GM21447 (cell line): ENCODE measurements around the gene LARP1.
"Not testable (repeated sequence)": the region's sequence is repeated elsewhere in the genome, so short reads cannot be mapped to it uniquely, and the experiment has no call there.

ENCODE experiments used
- ATAC-seq: cut with Tn5 transposase; IDR thresholded peaks from one replicate; pipeline ENCODE4 v1.9.1; 2021; ENCODE audit not compliant: unreplicated experiment

LARP1 gene

DNA sequence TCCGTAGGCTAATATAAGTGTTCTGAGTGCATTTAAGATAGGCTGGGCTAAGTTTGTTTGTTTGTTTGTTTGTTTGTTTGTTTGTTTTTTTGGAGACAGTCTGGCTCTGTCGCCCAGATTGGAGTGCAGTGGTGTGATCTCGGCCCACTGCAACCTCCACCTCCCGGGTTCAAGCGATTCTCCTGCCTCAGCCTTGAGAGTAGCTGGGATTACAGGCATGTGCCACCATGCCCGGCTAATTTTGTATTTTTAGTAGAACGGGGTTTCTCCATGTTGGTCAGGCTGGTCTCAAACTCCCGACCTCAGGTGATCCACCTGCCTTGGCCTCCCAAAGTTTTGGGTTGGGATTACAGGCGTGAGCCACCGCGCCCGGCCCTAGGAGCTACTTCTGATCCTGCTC lies 4.7 kb downstream of the LARP1 start:
- not testable (repeated sequence) for ATAC-seq

DNA sequence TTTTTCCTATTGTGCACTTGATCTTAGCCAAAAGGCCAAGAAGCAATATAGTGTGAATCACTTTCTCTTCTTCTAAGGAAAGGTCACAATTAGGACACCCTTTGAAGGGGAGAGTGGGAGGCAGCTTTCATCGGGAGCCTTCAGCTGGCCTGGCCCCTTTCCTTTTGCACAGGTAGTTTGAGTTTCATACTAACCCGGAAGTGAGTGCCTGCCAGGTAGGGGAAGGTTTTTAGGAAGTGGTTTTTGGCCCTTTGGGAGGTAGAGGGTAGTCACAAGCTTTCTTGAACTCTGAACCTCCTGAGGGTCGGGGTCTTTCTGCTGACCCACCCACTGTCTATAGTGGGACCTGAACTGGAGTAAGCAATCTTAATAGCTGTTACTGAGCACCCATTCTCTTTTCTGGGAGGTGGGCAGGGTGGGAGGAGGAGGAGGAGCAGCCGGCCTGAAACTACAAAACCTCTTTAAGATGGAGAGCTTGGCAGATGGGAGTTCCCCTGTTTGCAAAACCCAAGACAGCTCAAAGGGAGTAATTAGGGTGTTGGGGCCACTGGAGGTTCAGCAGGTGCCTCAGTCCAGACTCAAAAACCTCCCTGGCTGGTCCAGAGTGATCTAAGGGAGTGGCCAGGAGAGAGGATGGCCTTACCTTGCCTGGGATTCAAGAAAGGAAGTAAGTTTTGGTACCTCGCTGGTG lies 6.0 kb downstream of the LARP1 start:
- ATAC-seq, result peak; percentile 48

DNA sequence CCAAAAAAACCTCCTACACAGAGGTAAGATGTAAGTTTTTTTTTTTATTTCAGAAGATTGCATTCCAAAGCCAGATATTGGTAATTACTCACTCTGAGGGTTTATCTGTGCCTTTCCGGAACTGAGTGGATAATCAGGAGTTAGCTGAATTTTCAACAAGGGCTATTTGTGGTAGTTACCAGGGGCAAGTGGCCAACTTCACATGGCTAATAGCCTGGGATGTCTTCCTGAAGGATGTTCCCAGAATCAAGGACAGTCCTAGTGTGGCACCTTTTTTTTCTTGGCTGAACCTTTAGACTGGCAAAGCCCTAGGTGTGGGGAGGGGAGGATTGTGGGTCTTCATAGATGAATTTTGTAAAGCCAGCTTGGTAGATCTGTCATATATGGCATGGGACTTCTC lies 7.1 kb downstream of the LARP1 start:
- ATAC-seq, result no peak

DNA sequence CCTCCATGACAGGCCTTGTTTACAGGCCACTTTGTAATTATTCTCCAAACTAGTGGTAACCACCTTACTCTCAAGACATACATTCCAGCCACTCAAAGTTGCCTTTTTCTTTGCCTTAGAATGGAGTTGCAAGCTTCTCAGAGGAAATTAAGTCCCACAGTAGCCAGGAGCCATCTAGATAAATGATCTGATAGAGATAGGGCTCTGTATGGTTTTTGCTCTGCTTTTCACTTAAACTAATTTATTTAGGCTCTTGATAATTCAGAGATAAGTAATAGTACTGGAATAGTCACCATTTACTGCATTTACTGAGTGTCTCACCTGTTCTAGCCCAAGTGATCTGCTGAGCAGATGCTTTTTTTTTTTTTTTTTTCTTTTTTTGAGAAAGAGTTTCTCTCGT lies 7.5 kb downstream of the LARP1 start:
- no peak for ATAC-seq

DNA sequence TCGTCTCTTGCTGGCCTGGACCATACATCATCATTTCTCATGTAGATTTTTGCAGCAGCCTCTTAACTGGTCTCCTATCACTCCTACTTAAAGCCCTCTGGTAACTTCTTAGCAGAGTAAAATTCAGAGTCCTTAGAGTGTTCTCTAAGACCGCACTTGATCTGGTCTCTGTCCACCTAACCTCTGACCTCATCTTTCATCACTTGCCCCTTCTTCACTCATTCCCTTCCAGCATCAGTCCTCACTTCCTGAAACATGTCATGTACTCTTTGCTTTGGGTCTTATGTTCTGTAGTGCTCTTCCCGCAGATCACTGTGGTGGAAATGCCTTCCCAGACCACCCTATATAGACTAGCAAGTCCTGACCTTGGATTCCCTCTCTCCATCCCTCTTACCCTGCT lies 9.8 kb downstream of the LARP1 start:
- no peak for ATAC-seq

DNA sequence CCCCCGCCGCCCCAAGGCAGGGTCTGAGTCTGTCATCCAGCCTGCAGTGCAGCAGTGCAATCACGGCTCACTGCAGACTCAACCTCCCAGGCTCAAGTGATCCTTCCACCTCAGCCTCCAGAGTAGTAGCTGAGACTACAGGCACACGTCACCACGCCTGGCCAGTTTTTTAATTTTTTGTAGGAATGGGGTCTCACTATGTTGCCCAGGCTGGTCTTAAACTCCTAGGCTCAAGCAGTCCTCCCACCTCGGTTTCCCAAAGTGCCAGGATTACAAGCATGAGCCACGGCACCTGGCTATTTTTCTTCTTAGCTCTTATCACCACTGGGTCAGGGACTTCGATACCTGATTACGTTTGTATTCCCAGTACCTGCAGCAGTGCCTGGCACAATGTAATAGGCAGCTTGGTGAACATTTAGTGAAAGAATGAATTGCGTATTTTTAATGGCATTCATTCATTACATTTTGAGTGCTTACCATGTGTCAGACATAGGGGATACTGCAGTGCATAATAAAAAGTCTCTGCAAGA lies 10.3 kb downstream of the LARP1 start:
- ATAC-seq, result no peak

DNA sequence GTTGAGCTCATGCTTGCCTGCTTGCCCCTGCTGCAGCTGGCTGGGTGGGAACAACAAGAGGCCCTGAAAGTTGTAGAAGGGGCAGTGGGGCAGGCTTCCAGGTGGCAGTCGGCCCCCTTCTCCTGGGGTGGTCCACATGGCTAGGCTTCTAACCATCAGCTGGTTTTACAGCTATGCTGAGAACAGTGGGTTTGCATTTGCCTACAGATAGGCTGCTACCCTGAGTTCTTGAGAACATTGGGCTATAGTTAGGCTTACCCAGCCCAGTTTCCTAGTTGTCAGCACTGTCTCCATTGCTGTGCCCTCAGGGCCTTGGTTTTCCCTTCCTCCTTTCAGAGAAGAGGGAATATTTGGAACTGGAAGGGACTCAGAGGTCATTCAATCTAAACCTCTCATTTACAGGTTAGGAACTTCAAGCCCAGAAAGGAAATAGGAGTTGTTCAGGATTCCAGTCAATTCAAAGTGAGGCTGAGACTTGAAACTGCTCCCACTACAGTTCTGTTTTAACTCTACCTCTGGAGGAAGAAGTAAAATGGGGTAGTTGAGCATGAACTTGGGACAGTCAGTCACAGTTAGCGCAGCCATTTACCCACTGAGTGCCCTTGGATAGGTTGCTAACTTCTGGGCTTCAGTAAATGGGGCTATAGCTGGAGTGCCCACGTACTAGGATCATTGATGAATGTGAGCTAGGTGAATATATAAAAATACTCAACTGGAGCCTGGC lies 11.5 kb downstream of the LARP1 start:
- ATAC-seq, result no peak

DNA sequence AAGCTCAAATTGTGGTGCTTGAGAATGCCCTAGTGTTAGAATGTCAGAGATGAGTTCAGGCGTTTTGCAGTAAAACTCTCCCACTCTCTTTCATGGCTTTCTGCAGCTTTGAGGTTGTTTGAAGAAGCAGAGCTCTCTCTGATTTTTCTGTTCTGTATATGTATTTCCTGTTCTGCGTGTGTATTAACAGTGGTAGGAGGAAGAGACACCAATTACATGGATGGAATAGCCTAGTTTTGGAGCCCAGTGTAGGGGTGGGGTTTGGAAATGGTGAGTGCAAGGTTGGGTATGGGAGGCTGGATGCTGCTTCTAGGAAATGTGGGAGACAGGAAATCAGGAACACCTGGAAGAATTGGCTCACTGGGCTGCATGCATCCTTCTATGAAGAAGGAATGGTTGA lies 12.4 kb downstream of the LARP1 start:
- ATAC-seq, result no peak

DNA sequence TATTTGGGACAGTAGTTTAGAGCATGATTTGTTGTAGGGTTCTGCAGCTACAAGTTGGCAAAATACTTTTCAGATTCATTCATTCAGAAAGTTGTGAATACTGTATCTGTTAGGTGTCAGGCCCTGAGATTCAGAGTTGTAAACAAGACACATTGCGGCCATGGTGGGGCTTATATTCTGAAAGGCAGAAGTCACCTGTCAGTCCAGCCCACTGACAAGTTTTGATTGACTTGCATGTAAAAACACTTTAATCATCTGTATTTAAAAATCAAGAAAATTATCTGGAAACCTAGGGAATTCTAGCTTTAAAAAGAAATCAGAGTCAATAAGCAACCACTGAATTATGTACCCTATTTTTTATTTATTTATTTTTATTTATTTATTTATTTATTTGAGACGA lies 13.0 kb downstream of the LARP1 start:
- no peak for ATAC-seq

DNA sequence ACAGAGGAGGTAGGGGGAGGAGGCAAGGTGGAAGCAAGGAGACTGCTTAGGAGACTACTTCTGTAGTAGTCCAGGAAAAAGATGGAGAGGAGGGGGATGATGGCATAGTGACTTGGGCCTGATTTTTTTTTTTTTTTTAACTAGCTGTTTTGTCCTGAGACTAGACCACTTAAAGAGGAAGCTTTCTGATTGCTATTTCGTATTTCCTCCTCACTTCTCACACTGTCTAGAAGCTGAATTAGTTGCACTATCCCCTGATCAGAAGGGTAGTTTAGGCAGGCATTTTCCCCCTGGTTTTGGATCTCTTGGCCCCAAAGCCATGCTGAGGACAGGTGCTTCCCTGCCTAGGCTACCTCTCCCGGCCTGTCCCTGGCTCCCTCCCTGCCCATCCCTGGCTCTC lies 14.9 kb downstream of the LARP1 start:
- peak; percentile 39 for ATAC-seq

DNA sequence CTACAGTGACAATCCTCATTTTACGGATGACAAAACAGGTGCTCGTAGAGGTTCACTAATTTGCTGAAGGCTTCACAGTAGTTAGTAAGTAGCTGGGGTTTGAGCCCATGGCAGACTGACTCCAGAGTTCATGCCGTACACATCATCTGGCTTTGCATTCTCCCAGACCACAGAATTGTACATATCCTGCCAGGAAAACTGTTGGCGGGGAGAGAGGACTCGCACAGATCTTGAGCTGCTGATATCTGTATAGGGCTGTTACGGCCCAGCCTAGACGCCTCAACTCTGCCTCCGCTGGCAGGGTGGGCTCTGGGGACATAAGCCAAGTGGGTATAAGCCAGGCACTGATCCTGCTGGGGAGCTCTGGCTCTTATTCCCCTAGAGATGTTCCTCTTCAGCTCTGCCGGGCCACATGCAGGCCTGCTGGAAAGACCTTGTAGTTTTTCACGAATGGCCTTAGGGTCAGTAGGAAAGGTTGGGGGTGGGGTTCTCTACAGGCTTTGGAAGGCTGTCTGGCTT lies 16.3 kb downstream of the LARP1 start:
- no peak for ATAC-seq

DNA sequence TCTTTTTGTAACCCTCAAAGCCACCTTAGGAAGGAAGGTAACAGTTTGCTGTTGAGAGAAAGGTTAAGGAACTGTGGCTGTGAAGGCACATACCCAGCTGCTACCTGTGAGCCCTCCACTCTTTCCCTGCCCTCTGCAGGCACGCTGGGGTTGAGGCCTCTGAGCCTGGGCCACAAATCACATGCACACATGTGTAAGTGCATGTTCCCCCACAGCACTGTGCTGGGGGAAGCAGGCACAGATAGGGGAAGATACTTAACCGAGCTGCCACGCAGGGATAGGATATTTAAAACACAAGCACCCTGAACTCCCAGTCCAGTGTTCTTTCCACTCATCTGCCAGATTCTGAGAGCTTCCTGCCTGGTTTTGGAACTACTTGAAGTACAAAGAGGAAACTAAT lies 18.1 kb downstream of the LARP1 start:
- no peak for ATAC-seq

DNA sequence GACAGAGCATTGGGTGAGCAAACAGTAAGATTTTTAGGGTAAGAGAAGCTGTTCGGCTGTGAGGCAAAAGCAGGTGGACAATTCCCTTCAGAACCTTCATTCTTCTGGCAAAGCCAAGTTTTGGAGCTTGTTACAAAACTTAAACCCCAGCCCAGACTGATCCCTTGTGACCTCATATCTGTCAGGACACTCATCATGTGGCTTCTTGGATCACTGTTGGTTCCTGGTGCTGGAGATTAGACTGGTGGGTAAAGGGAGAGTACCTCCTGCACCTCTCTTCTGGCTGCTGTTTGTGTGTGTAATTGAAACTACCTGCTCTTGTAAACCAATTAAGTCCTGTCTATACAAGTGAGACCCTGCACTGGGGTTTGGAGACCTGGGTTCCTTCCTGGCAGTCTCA lies 21.0 kb downstream of the LARP1 start:
- no peak for ATAC-seq

DNA sequence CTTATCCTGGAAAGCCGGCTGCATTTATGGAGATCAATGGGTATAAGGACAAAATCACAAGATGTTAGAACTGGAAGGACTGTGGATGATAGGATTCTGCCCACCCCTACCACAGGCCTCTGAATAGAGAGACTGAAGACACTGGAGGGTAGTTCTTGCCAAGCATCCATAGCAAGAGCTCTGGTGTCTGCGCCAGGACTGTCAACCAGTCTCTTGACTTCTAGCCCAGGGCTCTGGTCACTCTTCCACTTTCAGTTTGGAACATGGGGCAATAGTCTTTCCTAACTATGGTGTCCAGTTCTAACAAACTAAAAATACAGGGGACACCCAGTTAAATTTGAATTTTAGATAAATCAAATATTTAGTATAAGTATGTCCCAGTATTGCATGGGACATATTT lies 23.4 kb downstream of the LARP1 start:
- no peak for ATAC-seq

DNA sequence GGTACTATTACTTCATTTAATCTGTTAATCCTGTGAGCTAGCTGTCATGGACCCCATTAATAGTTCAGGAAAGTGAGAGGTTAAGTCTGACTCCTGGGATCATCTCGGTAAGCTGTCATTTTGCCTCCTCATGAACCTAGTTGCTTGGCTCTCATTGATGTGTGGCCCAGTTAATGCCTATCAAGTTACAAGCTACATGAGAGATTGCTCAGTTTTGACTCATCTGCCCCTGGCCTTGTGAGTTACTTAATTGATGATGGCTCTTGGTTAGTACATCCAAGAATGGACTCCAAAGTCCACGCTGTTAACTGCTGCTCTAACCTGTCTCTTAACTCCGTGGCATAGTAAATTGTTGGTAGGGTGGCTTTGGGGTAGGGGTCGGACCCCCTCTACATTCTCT lies 23.9 kb downstream of the LARP1 start:
- no peak for ATAC-seq

DNA sequence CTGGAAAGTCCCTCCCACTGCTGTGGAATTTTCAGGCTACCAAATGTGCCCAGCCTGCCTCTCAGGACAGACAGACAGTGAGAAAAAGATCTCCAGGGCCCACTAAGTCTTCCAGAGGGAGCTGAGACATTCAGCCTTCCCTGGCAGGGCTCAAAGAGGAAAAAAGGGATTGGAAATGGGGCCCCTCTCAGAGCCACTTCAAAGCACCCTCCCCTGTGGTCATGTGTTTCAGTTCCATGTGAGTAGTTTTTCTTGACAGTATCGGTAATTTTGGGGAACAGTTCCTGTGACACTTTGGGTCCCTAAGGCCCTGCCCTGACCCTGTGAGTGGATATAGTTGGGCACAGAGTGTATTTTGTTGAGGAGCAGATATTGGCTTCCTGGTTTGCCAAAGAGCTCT lies 25.0 kb downstream of the LARP1 start:
- peak; percentile 39 for ATAC-seq

DNA sequence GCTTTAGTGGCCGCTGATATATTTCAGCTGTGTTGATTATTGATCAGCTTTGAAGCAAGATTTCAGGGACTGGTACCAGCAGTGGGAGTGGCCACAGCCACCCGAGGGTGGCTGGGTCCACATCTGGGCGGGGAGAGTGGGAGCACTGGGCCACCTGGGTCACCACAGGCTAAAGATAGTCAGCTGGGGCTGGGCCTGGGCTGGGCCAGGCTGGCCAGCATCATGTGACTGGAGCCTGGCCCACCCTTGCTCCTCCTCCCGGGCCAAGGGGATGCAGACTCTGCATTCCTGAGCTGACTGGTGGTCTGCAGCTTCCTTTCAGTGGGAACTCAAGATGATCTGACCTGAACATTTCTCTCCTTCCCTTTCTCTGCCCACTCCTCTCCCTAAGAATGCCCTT lies 27.1 kb downstream of the LARP1 start:
- no peak for ATAC-seq

DNA sequence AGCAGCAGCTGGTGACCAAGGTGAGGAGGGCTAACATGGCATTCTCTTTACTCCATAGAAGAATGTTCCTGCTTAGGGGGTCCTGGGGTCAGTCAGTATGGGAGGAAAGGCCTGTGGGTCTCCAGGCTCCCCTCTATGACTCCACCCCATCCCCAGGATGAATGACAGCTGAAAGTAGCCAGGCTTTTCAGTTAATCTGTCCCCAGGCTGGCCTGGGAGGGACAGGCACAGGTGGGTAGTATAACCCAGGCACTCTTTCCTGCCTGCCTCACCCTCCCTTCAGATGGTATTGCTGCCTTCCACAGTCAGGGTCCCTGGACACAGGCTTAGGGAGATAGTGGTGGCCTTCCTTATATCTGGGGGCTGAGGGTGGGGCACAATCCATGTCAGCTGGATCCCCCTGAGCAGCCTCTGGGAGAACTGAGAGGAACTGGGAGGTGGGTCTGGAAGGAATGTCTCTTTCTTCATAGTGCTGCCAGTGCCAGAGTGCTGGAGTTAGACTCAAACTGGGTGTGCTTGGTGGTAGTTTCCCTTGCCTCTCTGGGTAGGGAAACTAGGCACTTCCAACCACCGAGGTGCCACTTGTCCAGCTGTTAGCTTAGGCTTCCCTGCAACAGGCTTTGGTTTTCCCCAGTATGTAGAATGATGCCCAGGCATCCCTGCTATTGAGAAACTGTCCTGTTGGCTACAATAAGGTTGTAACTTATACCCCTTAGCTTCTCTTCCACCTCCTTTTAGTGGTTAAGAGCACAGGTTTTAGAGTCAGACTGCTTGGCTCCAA lies 27.8 kb downstream of the LARP1 start:
- ATAC-seq, result no peak

DNA sequence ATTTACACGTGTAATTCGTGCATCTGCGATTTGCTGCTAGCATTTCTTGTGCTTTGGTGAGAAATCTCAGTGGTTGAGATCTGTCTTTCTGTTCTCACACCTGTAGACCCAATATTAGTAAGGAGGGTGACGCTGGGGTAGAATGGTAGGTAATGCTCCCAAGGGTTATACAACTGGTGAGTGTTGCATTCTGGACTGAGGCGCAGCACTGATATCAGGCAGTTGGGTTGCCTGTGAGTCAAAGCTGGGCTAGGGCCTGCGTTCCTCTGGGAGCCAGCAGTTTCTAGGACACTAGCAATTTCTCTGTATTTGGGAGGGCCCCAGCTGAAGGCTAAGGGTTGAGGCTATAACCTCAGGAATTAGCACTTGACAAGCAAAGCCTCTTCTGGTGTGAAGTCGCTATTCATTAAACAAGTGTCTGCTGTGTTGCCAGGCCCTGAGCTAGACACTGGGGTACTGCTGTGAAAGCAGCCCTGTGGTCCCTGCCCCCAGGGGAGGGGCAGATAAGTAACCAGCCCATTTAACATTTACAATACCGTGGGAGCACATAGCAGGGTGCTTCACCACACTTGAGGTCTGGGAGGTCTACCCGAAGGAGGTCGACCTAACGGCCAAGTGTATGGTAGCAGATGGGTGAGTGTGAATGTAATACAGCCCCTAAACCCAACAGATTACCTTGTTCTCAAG lies 28.7 kb downstream of the LARP1 start:
- ATAC-seq, result peak; percentile 47

DNA sequence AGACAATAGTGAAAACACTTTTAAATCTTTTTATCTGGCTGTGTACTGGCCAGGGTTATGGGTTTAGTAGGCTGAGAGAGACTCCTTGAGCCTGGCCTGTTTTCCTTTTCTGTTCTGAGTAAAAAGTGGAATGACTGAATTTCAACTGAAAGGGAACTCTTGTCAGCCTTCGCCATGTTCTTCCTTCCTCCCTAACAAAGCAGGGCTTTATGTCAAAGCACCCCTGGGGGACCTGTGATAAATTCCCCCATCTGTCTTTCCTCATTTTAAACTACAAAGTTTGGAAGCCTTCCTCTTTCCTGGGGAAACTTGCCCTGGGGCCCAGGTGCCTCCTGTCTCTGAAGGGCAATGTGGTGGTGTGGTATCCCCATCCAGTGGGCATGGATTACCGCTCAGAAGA lies 29.7 kb downstream of the LARP1 start:
- ATAC-seq, result no peak

DNA sequence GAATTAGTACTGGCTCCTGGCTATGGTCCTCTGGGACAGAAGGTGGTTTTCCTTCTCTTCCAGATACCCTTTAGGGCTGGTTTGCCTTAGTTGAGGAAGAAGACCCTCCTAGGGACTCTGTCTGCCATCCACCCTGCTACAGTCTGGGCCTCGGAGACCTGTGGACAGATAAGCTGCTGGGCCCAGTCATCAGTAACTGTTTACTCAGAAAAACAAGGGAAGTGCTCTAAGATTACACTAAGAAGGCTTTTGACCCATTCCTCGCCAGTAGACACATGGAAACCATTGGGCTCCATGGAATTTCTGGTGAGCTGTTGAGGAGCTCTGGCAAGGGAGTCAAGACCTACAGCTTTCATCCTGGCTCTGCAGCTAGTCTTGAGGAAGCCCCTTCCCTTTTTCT lies 31.2 kb downstream of the LARP1 start:
- ATAC-seq, result no peak
